Measurements from ENCODE around the gene PNKD.

DNA sequence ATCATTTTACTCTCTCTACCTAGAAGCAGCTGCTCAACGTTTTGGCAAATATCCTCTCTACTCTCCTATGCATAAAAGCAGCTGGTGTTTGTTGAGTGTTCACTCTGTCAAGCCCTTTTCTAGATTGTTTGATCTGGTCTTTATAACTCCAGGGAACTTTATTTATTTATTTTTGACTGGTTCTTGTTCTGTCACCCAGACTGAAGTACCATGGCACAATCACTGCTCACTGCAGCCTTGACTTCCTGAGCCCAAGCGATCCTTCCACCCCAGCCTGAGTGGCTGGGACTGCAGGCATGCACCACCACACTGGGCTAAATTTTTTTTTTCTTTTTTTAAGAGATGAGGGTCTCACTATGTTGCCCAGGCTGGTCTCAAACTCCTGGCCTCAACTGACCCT is 99.0 kb downstream of the PNKD start:
- TF ChIP-seq, protein P1, sequence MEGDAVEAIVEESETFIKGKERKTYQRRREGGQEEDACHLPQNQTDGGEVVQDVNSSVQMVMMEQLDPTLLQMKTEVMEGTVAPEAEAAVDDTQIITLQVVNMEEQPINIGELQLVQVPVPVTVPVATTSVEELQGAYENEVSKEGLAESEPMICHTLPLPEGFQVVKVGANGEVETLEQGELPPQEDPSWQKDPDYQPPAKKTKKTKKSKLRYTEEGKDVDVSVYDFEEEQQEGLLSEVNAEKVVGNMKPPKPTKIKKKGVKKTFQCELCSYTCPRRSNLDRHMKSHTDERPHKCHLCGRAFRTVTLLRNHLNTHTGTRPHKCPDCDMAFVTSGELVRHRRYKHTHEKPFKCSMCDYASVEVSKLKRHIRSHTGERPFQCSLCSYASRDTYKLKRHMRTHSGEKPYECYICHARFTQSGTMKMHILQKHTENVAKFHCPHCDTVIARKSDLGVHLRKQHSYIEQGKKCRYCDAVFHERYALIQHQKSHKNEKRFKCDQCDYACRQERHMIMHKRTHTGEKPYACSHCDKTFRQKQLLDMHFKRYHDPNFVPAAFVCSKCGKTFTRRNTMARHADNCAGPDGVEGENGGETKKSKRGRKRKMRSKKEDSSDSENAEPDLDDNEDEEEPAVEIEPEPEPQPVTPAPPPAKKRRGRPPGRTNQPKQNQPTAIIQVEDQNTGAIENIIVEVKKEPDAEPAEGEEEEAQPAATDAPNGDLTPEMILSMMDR (IDR thresholded peaks at IDR 0.05; ENCODE audit: insufficient read depth, low read length, poor library complexity, severe bottlenecking) = no peak
- TF ChIP-seq EZH2phosphoT487 (conservative IDR thresholded peaks at IDR 0.05; ENCODE audit: low read length) = no peak

Data from SU-DHL-6 (cell line).